ENCODE results near the gene SIGMAR1.

- TF ChIP-seq CTCF (IDR thresholded peaks at IDR 0.05; ENCODE audit: poor library complexity, severe bottlenecking) (peak; percentile 87), REST (IDR thresholded peaks at IDR 0.05; ENCODE audit: borderline replicate concordance) (no peak), EZH2 (IDR thresholded peaks at IDR 0.05; ENCODE audit: borderline replicate concordance, insufficient read depth, low read length, poor library complexity, severe bottlenecking) (no peak)
These were observed 24.7 kb downstream of the SIGMAR1 start for GRCh38 chr9:34612788-34613390.
